Panc1 (cell line): ENCODE measurements around the gene NPAS3. TPM values are rescaled to one million over a fixed set of nuclear protein-coding genes. Genes with fewer than 3 reads are reported as not detected.

ENCODE experiments used
- ATAC-seq: fragments of 200-7000 bp; cut with Tn5 transposase; 2 replicates; pipeline ENCODE4 v1.9.1; 2020; ENCODE audit warnings: mild to moderate bottlenecking, moderate library complexity
- BruUV-seq: library from RNA; stranded (reverse); fragments of 400-500 nt; replicated peaks from 2 replicates; lab custom pipeline; 2021; lab: Mats Ljungman, UMichigan
- CTCF ChIA-PET: fragments of 300-600 bp; sonication (Branson Sonifier 250); formaldehyde crosslinking; loops from one replicate; lab custom pipeline; 2022; ENCODE audit warnings: antibody characterized with exemption; lab: Charles Lee
- POLR2A ChIA-PET: fragments of 300-600 bp; sonication (Branson Sonifier 250); formaldehyde crosslinking; loops from one replicate; lab custom pipeline; 2022; ENCODE audit warnings: antibody characterized with exemption; lab: Charles Lee
- DNase-seq: peaks from one replicate; pipeline ENCODE4 v3.0.0-alpha.2; 2010; ENCODE audit warnings: low read depth, low spot score
- H3K27ac ChIP-seq: 2 replicates; pipeline ENCODE4 v1.5.1; 2011; ENCODE audit warnings: mild to moderate bottlenecking, low read length, inconsistent platforms
- H3K27me3 ChIP-seq: fragments of 200-500 bp; sonication (Bioruptor generic); 2 replicates; pipeline ENCODE4 v1.6.0; 2014; ENCODE audit warnings: low read length, inconsistent platforms; ENCODE audit not compliant: control insufficient read depth, insufficient read depth
- H3K36me3 ChIP-seq: fragments of 200-500 bp; sonication (Bioruptor generic); 2 replicates; pipeline ENCODE4 v1.5.1; 2014; ENCODE audit warnings: inconsistent platforms, mild to moderate bottlenecking, low read length, moderate library complexity; ENCODE audit not compliant: control insufficient read depth, insufficient read depth
- H3K4me1 ChIP-seq: 2 replicates; pipeline ENCODE4 v1.5.1; 2011; ENCODE audit warnings: inconsistent platforms, mild to moderate bottlenecking, low read length, moderate library complexity; ENCODE audit not compliant: control insufficient read depth, insufficient read depth
- H3K4me3 ChIP-seq, 2 experiments: 2 replicates each; pipeline ENCODE4 v1.5.1; 2011 to 2012; ENCODE audit warnings: low read depth in 2 of 2, low read length in 2 of 2, mild to moderate bottlenecking in 2 of 2, inconsistent platforms in 1 of 2, moderate library complexity in 1 of 2
- H3K9me3 ChIP-seq: fragments of 200-500 bp; sonication (Bioruptor generic); 2 replicates; pipeline ENCODE4 v1.5.1; 2014; ENCODE audit warnings: low read depth, mild to moderate bottlenecking, inconsistent platforms, low read length, moderate library complexity; ENCODE audit not compliant: control insufficient read depth, insufficient read depth
- POLR2AphosphoS5 ChIP-seq: IDR thresholded peaks from 2 replicates; pipeline ENCODE4 v1.6.1; 2012; ENCODE audit warnings: mild to moderate bottlenecking, low read depth, low read length, moderate library complexity
- SIN3A ChIP-seq: IDR thresholded peaks from 2 replicates; pipeline ENCODE4 v1.6.1; 2012; ENCODE audit warnings: low read depth, mild to moderate bottlenecking, low read length, moderate library complexity, borderline replicate concordance; ENCODE audit not compliant: insufficient read depth
- TCF7L2 ChIP-seq: IDR thresholded peaks from 2 replicates; pipeline ENCODE4 v1.6.1; 2011; ENCODE audit warnings: mild to moderate bottlenecking, low read depth, low read length, inconsistent platforms
- in situ Hi-C: cut with HindIII; loops from 2 replicates; pipeline ENCODE4 v1.10.0; 2016; ENCODE audit warnings: low sequenced_read_pairs, low pct_unique_long_range_greater_than_20kb
- intact Hi-C: fragments of 100-400 bp; cut with micrococcal nuclease; formaldehyde crosslinking; loops from one replicate; pipeline ENCODE4 v1.10.0; 2022; ENCODE audit not compliant: unreplicated experiment
- total RNA-seq: library from RNA; stranded (reverse); gene quantifications from one replicate; pipeline ENCODE4 v1.2.1, GENCODE V29; 2021; ENCODE audit not compliant: unreplicated experiment
- TF ChIP-seq, protein P1 (sequence below): fragments of 450-650 bp; IDR thresholded peaks from 2 replicates; pipeline ENCODE4 v1.5.1; 2017; ENCODE audit warnings: mild to moderate bottlenecking
- TF ChIP-seq, protein P2 (sequence below), 2 experiments: IDR thresholded peaks; 2 replicates each; pipeline ENCODE4 v1.6.1; 2011 to 2012; ENCODE audit warnings: low read depth in 2 of 2, control low read depth in 1 of 2, low read length in 1 of 2, mild to moderate bottlenecking in 1 of 2, moderate library complexity in 1 of 2; ENCODE audit not compliant: insufficient read depth in 1 of 2

Gene NPAS3
- total RNA-seq, 1 experiment from 2014 or later: 0.23 TPM

DNA sequence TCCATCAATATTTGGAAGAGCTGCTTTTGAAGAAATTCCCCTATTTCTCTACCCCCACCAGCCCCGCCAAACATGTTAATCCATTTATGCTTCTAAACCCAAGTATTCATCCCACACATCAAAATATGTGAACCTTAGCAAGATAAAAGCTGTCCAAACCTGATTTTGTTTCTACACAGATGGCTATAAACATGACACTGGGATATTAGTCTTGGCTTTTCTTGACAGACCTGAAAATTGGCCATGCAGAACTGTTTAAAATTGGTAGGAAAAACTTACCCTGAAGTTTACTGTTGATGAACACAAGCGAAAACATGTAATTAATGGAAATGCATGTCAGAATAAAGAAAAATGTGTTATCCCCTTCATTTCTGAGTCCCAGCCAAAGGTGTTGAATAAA lies 642.2 kb downstream of the NPAS3 start:
- intact Hi-C loops: no loop called here
- CTCF ChIA-PET: no interaction called here
- Histone ChIP-seq H3K4me3 (no peak overlapping the region), H3K27ac (no peak overlapping the region), H3K27me3 (no peaks in the 10 kb centered on the region), H3K4me1 (no peaks in the 10 kb centered on the region), H3K36me3 (no peaks in the 10 kb centered on the region), H3K9me3 (no peaks in the 10 kb centered on the region)
- no peak for DNase-seq
- POLR2A ChIA-PET: interaction anchor here (0.6 kb wide), 1 partner anchor 51 kb away, joined by 3 read pairs; no protein-coding TSS in a partner anchor
- in situ Hi-C loops: no loop called here
- BruUV-seq: no TSS peak
- no peak for ATAC-seq
- TF ChIP-seq SIN3A (no peak), POLR2AphosphoS5 (no peak), TCF7L2 (no peak)
- TF ChIP-seq, protein P1, sequence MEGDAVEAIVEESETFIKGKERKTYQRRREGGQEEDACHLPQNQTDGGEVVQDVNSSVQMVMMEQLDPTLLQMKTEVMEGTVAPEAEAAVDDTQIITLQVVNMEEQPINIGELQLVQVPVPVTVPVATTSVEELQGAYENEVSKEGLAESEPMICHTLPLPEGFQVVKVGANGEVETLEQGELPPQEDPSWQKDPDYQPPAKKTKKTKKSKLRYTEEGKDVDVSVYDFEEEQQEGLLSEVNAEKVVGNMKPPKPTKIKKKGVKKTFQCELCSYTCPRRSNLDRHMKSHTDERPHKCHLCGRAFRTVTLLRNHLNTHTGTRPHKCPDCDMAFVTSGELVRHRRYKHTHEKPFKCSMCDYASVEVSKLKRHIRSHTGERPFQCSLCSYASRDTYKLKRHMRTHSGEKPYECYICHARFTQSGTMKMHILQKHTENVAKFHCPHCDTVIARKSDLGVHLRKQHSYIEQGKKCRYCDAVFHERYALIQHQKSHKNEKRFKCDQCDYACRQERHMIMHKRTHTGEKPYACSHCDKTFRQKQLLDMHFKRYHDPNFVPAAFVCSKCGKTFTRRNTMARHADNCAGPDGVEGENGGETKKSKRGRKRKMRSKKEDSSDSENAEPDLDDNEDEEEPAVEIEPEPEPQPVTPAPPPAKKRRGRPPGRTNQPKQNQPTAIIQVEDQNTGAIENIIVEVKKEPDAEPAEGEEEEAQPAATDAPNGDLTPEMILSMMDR: no peak
- TF ChIP-seq, protein P2, sequence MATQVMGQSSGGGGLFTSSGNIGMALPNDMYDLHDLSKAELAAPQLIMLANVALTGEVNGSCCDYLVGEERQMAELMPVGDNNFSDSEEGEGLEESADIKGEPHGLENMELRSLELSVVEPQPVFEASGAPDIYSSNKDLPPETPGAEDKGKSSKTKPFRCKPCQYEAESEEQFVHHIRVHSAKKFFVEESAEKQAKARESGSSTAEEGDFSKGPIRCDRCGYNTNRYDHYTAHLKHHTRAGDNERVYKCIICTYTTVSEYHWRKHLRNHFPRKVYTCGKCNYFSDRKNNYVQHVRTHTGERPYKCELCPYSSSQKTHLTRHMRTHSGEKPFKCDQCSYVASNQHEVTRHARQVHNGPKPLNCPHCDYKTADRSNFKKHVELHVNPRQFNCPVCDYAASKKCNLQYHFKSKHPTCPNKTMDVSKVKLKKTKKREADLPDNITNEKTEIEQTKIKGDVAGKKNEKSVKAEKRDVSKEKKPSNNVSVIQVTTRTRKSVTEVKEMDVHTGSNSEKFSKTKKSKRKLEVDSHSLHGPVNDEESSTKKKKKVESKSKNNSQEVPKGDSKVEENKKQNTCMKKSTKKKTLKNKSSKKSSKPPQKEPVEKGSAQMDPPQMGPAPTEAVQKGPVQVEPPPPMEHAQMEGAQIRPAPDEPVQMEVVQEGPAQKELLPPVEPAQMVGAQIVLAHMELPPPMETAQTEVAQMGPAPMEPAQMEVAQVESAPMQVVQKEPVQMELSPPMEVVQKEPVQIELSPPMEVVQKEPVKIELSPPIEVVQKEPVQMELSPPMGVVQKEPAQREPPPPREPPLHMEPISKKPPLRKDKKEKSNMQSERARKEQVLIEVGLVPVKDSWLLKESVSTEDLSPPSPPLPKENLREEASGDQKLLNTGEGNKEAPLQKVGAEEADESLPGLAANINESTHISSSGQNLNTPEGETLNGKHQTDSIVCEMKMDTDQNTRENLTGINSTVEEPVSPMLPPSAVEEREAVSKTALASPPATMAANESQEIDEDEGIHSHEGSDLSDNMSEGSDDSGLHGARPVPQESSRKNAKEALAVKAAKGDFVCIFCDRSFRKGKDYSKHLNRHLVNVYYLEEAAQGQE (IDR thresholded peaks at IDR 0.05; ENCODE audit: insufficient read depth in 1 of 2, low read depth in 2 of 2, low read length in 1 of 2): no peak

DNA sequence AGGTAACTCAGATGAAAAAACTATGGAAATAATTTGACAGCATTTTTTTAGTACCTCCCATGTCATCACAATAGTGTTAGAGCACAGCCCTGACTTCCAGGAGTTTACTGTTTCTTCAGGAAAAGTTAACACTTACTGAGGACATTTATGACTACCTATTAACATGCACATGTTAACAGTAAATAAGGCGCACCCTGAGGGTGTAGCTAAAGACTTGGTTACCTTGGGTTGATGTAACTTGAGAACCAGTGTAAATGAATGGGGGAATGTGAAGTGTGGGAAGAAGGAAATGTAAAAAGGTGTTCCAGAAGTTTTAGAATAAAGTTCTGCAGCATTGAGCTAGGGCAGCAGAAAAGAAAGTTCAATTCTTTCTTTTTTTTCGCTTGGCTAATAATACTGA lies 646.0 kb downstream of the NPAS3 start:
- TF ChIP-seq, protein P1: no peak
- no peak for TF ChIP-seq POLR2AphosphoS5
- no peak for TF ChIP-seq SIN3A
- TF ChIP-seq TCF7L2: no peak
- no peak for DNase-seq
- ChIA-PET POLR2A (no interaction called here), CTCF (no interaction called here)
- ATAC-seq: no peak
- Histone ChIP-seq H3K4me1 (no peaks in the 10 kb centered on the region), H3K36me3 (no peaks in the 10 kb centered on the region), H3K27ac (no peak overlapping the region), H3K27me3 (no peaks in the 10 kb centered on the region), H3K4me3 (no peak overlapping the region), H3K9me3 (no peaks in the 10 kb centered on the region)
- intact Hi-C loops (no loop called here), in situ Hi-C loops (no loop called here)
- no TSS peak for BruUV-seq
